Measurements from ENCODE around the gene MLIP. TPM values are rescaled to one million over a fixed set of nuclear protein-coding genes. Genes with fewer than 3 reads are reported as not detected.

MLIP gene
- total RNA-seq, 2 donors from 2014 or later = not detected

- H3K9me3 Mint-ChIP-seq = no peaks in the 10 kb centered on the region
- TF ChIP-seq, protein P1, sequence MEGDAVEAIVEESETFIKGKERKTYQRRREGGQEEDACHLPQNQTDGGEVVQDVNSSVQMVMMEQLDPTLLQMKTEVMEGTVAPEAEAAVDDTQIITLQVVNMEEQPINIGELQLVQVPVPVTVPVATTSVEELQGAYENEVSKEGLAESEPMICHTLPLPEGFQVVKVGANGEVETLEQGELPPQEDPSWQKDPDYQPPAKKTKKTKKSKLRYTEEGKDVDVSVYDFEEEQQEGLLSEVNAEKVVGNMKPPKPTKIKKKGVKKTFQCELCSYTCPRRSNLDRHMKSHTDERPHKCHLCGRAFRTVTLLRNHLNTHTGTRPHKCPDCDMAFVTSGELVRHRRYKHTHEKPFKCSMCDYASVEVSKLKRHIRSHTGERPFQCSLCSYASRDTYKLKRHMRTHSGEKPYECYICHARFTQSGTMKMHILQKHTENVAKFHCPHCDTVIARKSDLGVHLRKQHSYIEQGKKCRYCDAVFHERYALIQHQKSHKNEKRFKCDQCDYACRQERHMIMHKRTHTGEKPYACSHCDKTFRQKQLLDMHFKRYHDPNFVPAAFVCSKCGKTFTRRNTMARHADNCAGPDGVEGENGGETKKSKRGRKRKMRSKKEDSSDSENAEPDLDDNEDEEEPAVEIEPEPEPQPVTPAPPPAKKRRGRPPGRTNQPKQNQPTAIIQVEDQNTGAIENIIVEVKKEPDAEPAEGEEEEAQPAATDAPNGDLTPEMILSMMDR (conservative IDR thresholded peaks at IDR 0.05) = no peak
- WGBS, 2 experiments (ENCODE audit: insufficient coverage in 1 of 2, insufficient read length in 1 of 2) = 80 to 92% methylated on average over 2 to 4 of the region's 4 CpGs
- DNase-seq = no peak
- no peak overlapping the region for H3K27ac Mint-ChIP-seq
- no peaks in the 10 kb centered on the region for H3K36me3 Mint-ChIP-seq (ENCODE audit: low read depth)
- H3K4me3 Mint-ChIP-seq = no peak overlapping the region
- H3K4me1 Mint-ChIP-seq = peaks cover 6% of the 10 kb centered on the region
- Histone ChIP-seq H3K4me3 (ENCODE audit: low read length) (no peak overlapping the region), H3K4me1 (ENCODE audit: control insufficient read depth, insufficient read depth, low read length) (no peaks in the 10 kb centered on the region), H3K27ac (ENCODE audit: low read depth, low read length) (no peak overlapping the region), H3K27me3 (ENCODE audit: control insufficient read depth, insufficient read depth, low read length, poor library complexity, severe bottlenecking) (no peaks in the 10 kb centered on the region), H3K9me3 (ENCODE audit: control insufficient read depth, low read length) (no peaks in the 10 kb centered on the region), H3K36me3 (ENCODE audit: control insufficient read depth, insufficient read depth, low read length) (no peaks in the 10 kb centered on the region), H3K9ac (ENCODE audit: extremely low read depth, low read length, poor library complexity, severe bottlenecking) (no peak overlapping the region)
- H3K27me3 Mint-ChIP-seq (ENCODE audit: insufficient read depth) = no peaks in the 10 kb centered on the region
Observed at GRCh38 chr6:54094786-54095185, 16.5 kb upstream of the MLIP start.

- Histone ChIP-seq H3K27ac (ENCODE audit: low read depth, low read length) (no peak overlapping the region), H3K4me1 (ENCODE audit: control insufficient read depth, insufficient read depth, low read length) (no peaks in the 10 kb centered on the region), H3K36me3 (ENCODE audit: control insufficient read depth, insufficient read depth, low read length) (no peaks in the 10 kb centered on the region), H3K9ac (ENCODE audit: extremely low read depth, low read length, poor library complexity, severe bottlenecking) (no peak overlapping the region), H3K4me3 (ENCODE audit: low read length) (no peak overlapping the region), H3K9me3 (ENCODE audit: control insufficient read depth, low read length) (no peaks in the 10 kb centered on the region), H3K27me3 (ENCODE audit: control insufficient read depth, insufficient read depth, low read length, poor library complexity, severe bottlenecking) (no peaks in the 10 kb centered on the region)
- no peaks in the 10 kb centered on the region for H3K36me3 Mint-ChIP-seq (ENCODE audit: low read depth)
- no peak for DNase-seq
- TF ChIP-seq, protein P1 (conservative IDR thresholded peaks at IDR 0.05) = no peak
- WGBS, 2 experiments (ENCODE audit: insufficient coverage in 1 of 2, insufficient read length in 1 of 2) = 90 to 95% methylated on average over 3 to 4 of the region's 4 CpGs
- no peaks in the 10 kb centered on the region for H3K9me3 Mint-ChIP-seq
- peaks cover 6% of the 10 kb centered on the region for H3K4me1 Mint-ChIP-seq
- H3K27ac Mint-ChIP-seq = no peak overlapping the region
- H3K27me3 Mint-ChIP-seq (ENCODE audit: insufficient read depth) = no peaks in the 10 kb centered on the region
- H3K4me3 Mint-ChIP-seq = no peak overlapping the region
Observed at GRCh38 chr6:54095723-54096122, 15.5 kb upstream of the MLIP start.

DNA sequence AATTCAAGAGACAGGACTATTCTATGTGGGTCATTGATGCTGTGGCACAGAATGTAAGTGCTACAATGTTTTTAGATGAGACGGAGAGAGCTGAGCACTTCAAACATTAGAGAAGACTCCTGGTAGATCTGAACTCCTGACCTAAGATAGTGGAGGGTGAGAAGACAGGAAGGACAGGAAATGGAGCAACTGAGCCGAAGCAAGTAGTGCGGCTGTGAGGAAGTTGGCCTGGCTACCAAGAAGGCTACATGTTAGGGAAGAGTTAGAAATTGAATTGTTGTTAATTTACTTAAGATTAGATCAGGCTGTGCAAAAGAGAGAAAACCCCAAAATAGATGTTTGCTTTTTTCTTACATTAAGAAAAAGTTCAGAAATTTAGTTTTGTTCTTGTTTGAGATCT is 14.4 kb upstream of the MLIP start:
- TF ChIP-seq, protein P1 (conservative IDR thresholded peaks at IDR 0.05) = no peak
- Histone ChIP-seq H3K36me3 (ENCODE audit: control insufficient read depth, insufficient read depth, low read length) (no peaks in the 10 kb centered on the region), H3K27ac (ENCODE audit: low read depth, low read length) (no peak overlapping the region), H3K9me3 (ENCODE audit: control insufficient read depth, low read length) (no peaks in the 10 kb centered on the region), H3K4me3 (ENCODE audit: low read length) (no peak overlapping the region), H3K9ac (ENCODE audit: extremely low read depth, low read length, poor library complexity, severe bottlenecking) (no peak overlapping the region), H3K4me1 (ENCODE audit: control insufficient read depth, insufficient read depth, low read length) (no peaks in the 10 kb centered on the region), H3K27me3 (ENCODE audit: control insufficient read depth, insufficient read depth, low read length, poor library complexity, severe bottlenecking) (no peaks in the 10 kb centered on the region)
- no peaks in the 10 kb centered on the region for H3K36me3 Mint-ChIP-seq (ENCODE audit: low read depth)
- H3K27ac Mint-ChIP-seq = no peak overlapping the region
- no peak overlapping the region for H3K4me3 Mint-ChIP-seq
- peaks cover 6% of the 10 kb centered on the region for H3K4me1 Mint-ChIP-seq
- WGBS, 2 experiments (ENCODE audit: insufficient coverage in 1 of 2, insufficient read length in 1 of 2) = 95 to 96% methylated on average over 3 of the region's 3 CpGs
- H3K27me3 Mint-ChIP-seq (ENCODE audit: insufficient read depth) = no peaks in the 10 kb centered on the region
- H3K9me3 Mint-ChIP-seq = no peaks in the 10 kb centered on the region
- no peak for DNase-seq

Data from endodermal cell (in vitro differentiated cells).